ENCODE measurements around the gene STARD3NL.
"Not testable (repeated sequence)": the region's sequence is repeated elsewhere in the genome, so short reads cannot be mapped to it uniquely, and the experiment has no call there.

Gene STARD3NL

DNA sequence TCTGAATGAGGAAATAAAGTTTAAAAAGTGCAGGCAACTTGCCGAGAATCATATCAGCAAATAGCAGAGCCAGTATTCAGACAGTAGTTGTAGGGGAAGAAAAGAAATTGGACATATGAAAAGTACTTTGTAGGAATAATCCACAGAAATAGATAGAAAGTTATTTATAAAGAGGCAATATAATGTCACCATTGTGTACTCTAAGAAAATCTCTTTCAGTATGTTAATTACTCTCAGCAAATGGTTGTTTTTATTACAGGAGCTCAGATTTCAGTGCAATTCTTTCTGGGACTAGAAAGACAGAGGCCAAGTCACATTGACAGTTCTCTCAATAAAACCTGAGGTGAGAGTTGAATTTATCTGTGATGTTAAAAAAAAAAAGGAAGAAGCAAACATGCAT, 85.2 kb downstream of the STARD3NL start:
- not testable (repeated sequence) for DNase-seq

- not testable (repeated sequence) for DNase-seq
Observed at GRCh38 chr7:38264602-38265001, 86.6 kb downstream of the STARD3NL start.

- DNase-seq = not testable (repeated sequence)
Observed at GRCh38 chr7:38265958-38266357, 87.9 kb downstream of the STARD3NL start.

- DNase-seq = not testable (repeated sequence)
Observed at GRCh38 chr7:38269704-38270346, 91.8 kb downstream of the STARD3NL start.

- DNase-seq = not testable (repeated sequence)
Observed at GRCh38 chr7:38270405-38270804, 92.4 kb downstream of the STARD3NL start.

- no peak for DNase-seq
Observed at GRCh38 chr7:38273286-38273995, 95.4 kb downstream of the STARD3NL start, which contains the start of gene TARP. TSS of gene TARP (minus strand) at chr7:38273636.

DNA sequence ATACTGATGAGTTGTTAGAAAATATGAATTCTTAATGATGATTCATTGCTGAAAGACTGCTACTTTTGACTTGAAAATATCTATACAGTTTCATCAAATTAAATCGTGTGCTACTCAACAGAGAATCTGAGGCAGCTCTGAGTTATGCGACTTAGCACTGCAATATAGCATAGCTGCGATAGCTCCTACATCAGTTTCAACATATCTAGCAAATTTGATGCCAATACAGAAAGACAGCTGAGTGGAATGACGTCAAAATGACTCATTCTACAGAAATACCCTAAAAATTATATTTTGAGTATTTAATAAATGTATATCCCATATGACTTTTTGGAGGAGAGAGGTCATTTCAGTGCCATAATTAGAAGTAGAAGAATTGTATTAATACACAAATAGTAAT, 96.4 kb downstream of the STARD3NL start:
- no peak for DNase-seq

DNA sequence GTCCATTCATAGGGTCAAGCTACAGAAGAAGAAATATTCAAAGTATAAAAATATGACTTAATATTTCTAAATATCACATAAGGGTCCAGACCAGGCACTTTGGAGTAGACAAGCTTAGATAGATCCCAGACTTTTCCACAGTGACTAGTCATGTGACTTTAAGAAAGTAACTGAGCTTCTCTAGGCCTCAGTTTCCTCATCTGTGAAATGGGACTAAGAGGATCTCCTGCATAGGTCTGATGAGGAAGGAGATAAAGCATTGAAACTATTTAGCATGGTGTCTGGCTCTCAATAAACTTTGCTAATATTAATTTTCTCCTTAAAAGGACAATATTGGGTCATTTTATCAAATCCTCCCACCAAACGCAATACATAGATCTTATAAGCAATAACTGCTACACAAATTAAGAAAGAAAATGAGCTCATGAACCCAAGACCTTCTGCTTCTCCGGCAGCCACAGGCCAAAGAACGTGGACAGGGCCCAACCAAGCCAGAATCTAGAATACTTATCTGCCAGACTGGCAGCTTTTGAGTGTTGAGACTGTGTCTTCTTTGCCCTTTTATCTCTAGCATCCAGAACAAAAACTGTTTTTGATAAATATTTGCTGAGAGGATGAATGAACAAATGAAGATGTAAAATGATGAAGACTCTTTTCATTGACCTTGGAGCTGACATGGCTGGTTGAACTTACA, 97.0 kb downstream of the STARD3NL start:
- no peak for DNase-seq

DNA sequence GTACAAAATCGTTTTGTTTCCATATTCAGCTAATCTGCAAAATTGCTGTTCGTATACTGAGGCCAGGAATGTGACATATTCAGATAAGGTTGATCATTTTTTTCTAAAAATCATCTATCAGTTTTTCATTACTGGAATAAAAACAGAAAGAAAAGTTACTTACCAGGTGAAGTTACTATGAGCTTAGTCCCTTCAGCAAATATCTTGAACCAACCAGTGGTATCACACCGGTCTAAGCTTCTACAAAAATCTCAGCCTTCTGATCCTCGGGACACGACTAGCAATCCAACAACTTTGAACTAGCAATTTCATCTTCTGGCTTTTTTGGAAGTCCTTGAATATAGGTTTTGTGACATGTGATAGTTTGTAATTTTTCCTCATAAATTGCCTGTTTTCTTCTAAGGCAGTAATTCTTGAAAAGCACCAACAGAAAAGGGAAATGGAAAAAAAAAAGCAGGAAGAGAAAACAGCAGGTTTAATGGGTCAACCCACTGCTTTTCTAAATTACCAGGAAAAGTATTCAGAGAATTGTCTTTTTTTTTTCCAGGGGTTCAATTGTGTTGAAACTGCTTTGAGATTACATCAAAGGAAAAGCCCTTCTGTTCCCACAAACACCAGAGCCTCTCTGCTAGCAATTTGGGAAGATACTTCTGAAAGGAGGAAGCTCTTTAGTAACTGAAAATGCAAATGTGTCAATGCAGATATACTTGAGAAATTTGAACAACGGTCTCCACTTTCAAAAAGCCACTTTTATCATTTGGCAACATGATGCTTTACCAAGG, 98.2 kb downstream of the STARD3NL start:
- no peak for DNase-seq

DNA sequence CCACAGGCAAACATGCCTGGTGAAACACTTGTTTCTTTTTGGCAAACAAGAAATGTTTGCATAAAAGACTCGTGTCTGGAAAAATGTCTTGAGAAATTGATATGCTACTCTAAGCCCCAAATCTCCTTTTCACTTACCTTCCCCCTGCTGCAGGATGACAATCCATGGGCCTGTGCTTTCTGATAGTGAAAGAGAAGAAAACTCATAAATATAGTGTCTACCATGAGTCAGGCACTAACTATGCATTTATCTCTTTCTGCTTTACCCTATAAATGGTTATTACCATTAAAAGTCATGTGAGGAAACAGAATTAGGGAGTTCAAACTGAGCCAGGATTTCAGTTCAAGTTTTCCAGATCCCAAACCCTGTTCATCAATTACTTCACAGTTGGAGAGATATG, 102.0 kb downstream of the STARD3NL start:
- no peak for DNase-seq

All from anterior cingulate cortex (tissue), 58 donors.